Left lobe of liver (tissue), 2 donors: ENCODE measurements around the gene TRPM8. TPM values are rescaled to one million over a fixed set of nuclear protein-coding genes. Genes with fewer than 3 reads are reported as not detected.

Source experiments
- ATAC-seq: fragments of 200-7000 bp; cut with Tn5 transposase; one replicate; pipeline ENCODE4 v1.9.1; 2020; ENCODE audit warnings: mild to moderate bottlenecking, moderate library complexity
- DNase-seq: peaks from one replicate; pipeline ENCODE4 v3.0.0-alpha.2; 2020; ENCODE audit warnings: low spot score
- total RNA-seq: library from RNA; stranded (reverse); gene quantifications from one replicate; pipeline ENCODE4 v1.2.1, GENCODE V29; 2021
- donor health status: DM: no; HTN: no; CAD: no; lungs with moderate emphysema.
- donor health status: DM: no; HTN: yes; CAD: no.

TRPM8 gene
- total RNA-seq, 1 donor from 2014 or later = 66.5 TPM

GRCh38 chr2:233972941-233973575 is 55.9 kb downstream of the TRPM8 start:
- no peak for DNase-seq
- ATAC-seq = peak; percentile 12

DNA sequence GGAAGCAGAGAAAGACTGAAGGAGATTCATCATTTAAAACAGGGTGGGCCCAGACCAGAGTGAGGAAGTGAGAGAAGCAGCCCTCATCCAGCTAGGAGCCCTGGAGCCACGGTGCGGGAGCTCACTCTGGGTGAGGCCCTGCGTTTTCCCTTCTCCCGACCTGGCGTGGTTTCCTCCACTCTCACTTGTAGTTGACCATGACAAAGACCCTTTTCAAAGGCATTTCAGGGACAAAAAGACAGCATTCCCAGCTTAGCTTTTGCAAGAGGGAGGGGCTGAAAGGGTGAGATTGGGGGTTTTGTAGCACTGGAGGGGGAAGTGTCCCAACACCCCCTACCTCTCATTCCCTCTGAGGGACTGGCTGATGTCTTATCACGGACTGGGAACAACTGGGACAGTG is 56.6 kb downstream of the TRPM8 start:
- no peak for ATAC-seq
- no peak for DNase-seq

GRCh38 chr2:233974530-233975071 is 57.4 kb downstream of the TRPM8 start:
- DNase-seq (peak; percentile 90), ATAC-seq (peak; percentile 56)

DNA sequence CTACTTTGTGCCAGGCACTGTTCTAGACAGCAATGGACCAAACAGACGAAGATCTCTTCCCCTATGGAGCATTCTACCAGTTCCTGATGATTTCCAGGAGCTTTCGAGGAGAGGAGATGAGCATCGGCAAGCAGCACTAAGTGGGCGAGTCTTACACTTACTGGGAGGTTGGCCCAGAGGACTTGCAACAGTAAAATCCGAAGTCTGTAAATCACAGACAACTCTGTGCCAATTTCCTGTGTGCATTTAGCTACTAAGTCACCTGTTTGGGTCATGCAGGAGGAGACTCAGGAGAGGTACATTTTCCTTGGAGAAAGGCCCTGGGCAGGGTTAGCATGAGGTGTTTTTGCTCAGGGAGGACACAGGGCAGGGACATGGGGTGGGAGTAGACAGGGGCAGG is 58.9 kb downstream of the TRPM8 start:
- ATAC-seq (peak; percentile 38), DNase-seq (peak; percentile 65)

GRCh38 chr2:233976690-233977294 is 59.6 kb downstream of the TRPM8 start:
- peak; percentile 40 for ATAC-seq
- DNase-seq = peak; percentile 67

DNA sequence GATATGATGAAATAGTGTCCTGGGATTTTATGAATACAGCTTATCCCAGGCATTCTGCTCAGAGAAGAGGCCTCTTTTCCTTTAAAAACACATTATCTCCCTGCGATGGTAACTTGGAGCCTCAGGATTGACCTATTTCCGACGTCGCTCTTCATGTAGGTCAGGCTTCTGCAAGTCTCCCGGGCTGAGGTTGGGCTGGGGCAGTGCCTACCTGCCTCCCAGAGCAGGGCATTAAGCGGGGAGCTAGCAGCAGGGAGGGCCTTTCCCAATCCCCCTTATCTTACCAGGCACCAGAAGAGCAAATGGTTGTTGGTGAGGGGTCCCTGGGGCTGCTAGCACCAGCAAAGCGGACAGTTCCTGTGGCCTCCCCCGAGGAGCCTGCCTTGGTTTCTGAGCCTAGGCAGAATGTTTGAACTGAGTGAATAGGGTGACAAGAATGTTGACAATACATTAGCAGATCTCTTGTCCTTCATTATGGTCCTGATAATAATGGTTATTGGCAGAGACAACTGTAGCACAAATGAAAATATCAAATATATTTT is 60.2 kb downstream of the TRPM8 start:
- DNase-seq (no peak), ATAC-seq (peak; percentile 29)

- peak; percentile 84 for DNase-seq
- ATAC-seq = peak; percentile 56
Measured at GRCh38 chr2:233979748-233980147, 62.6 kb downstream of the TRPM8 start.

DNA sequence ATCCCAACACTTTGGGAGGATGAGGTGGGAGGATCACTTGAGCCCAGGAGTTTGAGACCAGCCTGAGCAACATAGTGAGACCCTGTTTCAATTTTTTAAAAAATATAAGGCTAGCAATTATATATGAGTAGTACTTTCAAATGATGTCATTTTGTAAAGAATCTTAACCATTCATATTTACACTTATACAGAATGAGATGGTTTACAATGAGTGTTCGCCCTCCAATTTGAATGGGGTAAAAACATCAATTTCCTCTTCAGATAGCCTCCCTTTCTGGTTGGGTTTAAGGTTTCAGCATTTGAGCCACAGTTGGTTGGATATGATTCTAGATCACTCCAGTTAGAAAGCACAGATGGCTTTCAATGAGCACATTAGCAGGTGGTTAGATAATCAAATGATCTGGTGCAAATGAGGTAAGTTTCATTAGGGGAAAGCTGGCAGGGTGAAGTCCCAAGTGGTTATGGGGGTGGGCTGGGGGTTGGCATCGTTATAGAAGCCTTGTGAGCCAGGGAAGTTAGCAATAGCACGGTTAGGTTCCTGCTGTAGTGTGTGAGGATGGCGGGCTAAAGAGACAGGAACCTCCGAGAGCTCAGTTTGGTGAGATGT is 63.9 kb downstream of the TRPM8 start:
- ATAC-seq (no peak), DNase-seq (no peak)

GRCh38 chr2:233981574-233982420 is 64.6 kb downstream of the TRPM8 start:
- peak; percentile 11 for ATAC-seq

DNA sequence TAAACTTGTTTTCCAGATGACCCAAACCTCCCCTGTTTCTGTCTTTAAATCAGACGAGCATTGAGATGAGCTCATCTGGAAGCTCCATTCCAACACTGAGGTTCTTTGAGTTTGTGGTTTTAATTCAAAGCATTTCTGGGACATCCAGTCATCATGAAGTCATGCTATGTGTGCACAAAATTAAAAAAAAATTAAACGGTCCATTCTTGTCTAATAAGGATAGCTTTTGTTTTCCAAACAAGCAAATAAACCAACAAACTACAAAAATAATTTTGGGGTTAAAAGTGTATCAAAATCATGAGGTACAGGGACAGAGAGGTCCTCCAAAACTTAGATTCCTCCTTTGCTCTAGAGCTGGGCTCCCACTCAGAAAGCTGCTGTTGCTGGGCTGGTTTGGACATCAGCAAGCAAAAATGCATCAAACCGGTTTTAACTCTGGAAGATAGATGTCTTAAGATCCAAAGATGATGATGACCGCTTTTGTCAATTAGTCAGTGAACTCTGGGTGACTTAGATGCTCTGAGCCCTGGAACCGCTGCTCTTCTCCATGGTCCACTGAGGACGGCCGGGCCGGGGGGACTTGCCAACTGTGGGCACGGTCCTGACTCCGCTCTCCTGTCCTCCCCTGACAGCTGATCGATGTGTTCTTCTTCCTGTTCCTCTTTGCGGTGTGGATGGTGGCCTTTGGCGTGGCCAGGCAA is 65.4 kb downstream of the TRPM8 start:
- no peak for ATAC-seq

More at GRCh38 chr2:233981574-233982420, 64.6 kb downstream of the TRPM8 start:
- no peak for DNase-seq

GRCh38 chr2:233983445-233983844 is 66.3 kb downstream of the TRPM8 start:
- ATAC-seq (no peak), DNase-seq (no peak)

More for the DNA sequence above, 65.4 kb downstream of the TRPM8 start:
- no peak for DNase-seq

GRCh38 chr2:233988581-233988980 is 71.4 kb downstream of the TRPM8 start:
- DNase-seq (peak; percentile 59), ATAC-seq (peak; percentile 80)

DNA sequence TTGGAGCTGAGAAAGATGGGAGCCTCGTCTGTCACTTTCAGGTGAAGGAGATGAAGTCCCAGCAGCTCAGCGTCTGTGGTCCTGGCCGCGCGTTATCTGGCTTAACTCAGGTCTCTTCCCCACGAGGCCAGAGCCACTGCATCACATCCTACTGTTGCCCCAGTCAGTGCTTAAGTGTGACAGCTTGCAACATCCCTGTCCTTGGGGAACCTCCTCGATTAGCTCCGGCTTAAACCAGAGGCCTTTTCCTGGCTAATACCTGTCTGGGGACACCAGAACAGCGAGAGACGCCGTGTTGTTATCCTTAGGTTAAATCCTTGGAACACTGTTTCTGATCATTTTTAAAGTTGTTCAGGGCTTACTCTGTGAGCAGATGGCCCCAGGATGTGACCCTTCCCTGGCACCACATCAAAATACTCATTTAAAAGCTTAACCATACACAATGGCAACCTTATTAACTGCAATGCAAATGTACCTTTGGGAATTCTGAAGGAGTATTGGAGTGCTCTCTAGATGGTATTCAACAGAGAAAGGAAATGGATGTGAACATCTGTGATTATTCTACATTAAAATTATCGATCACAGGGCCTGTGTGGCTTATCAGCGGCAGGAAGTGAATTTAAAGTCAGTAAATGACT is 72.2 kb downstream of the TRPM8 start:
- ATAC-seq = no peak
- DNase-seq = peak; percentile 35

DNA sequence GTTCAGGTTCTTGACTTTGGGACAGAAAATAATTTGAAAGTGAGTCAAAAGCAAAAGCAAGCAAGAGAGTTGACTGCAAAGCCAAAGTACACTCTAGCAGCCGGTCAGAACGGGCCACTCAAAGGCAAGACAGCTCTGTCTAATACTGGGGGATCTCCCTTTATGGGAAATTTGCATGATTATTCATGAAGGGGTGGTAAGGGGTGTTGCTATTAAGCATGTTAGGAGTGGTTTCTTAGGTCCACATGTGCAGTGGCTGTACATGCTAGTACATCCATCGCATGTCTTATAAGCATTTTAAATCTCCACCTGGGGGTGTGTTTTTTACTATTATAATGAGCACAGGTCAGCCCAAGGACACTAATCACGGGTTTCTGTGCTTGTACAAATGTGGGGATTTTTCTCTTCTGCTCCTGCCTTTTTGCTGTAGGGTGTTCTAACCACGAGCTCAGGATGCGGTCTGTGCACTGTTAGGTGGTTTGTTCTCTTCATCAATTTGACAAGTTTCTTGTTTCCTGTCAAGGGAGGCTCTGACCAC is 73.2 kb downstream of the TRPM8 start:
- ATAC-seq (peak; percentile 74), DNase-seq (no peak)

GRCh38 chr2:233991196-233991595 is 74.0 kb downstream of the TRPM8 start:
- ATAC-seq = no peak
- DNase-seq = no peak

GRCh38 chr2:233992513-233993217 is 75.5 kb downstream of the TRPM8 start:
- DNase-seq (no peak), ATAC-seq (no peak)

DNA sequence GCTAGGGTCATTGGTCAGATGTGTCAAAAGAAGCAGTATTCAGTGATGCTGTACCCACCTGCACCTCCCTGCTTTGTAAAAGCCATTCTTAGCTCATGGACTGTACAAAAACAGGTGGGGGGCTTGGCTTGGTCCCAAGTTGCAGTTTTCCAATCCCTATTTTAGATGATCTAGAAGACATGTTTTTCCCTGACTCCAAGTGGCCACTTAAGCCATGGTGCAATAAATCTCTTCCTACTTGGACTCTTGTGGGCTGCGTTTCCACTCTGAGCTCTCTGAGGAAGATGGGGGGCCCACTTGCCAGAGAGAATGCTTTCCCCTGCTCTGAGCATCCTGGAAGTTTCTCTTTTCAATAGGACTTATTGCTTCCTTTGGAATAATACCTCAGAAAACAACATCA is 76.3 kb downstream of the TRPM8 start:
- ATAC-seq (no peak), DNase-seq (no peak)

GRCh38 chr2:233994151-233994550 is 77.0 kb downstream of the TRPM8 start:
- ATAC-seq (no peak), DNase-seq (no peak)

GRCh38 chr2:233996000-233996399 is 78.8 kb downstream of the TRPM8 start:
- DNase-seq = no peak
- peak; percentile 41 for ATAC-seq
